Suppressor macrophage treated with lipopolysaccharide for 4 hours (primary cell): ENCODE data around the gene GRM8.
"Not testable (repeated sequence)": the region's sequence is repeated elsewhere in the genome, so short reads cannot be mapped to it uniquely, and the experiment has no call there.

Experiments
- DNase-seq: peaks from one replicate; pipeline ENCODE4 v3.0.0-alpha.2; 2020

GRM8 gene

GRCh38 chr7:126700807-126701604 is 551.7 kb downstream of the GRM8 start:
- peak; percentile 94 for DNase-seq

GRCh38 chr7:126699707-126700106 is 553.0 kb downstream of the GRM8 start:
- DNase-seq = no peak

- no peak for DNase-seq
Measured at GRCh38 chr7:126698909-126699308, 553.8 kb downstream of the GRM8 start.

- DNase-seq = no peak
Measured at GRCh38 chr7:126698446-126698845, 554.3 kb downstream of the GRM8 start.

GRCh38 chr7:126696256-126697038 is 556.3 kb downstream of the GRM8 start:
- DNase-seq = peak; percentile 59

GRCh38 chr7:126690848-126691751 is 561.6 kb downstream of the GRM8 start:
- no peak for DNase-seq

- DNase-seq = no peak
Measured at GRCh38 chr7:126690104-126690503, 562.6 kb downstream of the GRM8 start.

GRCh38 chr7:126689037-126689436 is 563.7 kb downstream of the GRM8 start:
- no peak for DNase-seq

- DNase-seq = no peak
Measured at GRCh38 chr7:126686474-126686873, 566.3 kb downstream of the GRM8 start.

- no peak for DNase-seq
Measured at GRCh38 chr7:126685596-126685995, 567.1 kb downstream of the GRM8 start.

- DNase-seq = no peak
Measured at GRCh38 chr7:126685018-126685573, 567.6 kb downstream of the GRM8 start.

GRCh38 chr7:126682176-126682575 is 570.6 kb downstream of the GRM8 start:
- no peak for DNase-seq

- DNase-seq = not testable (repeated sequence)
Measured at GRCh38 chr7:126668762-126669161, 584.0 kb downstream of the GRM8 start.

GRCh38 chr7:126668367-126668752 is 584.4 kb downstream of the GRM8 start:
- no peak for DNase-seq

GRCh38 chr7:126667742-126668366 is 584.9 kb downstream of the GRM8 start:
- no peak for DNase-seq

- DNase-seq = no peak
Measured at GRCh38 chr7:126662856-126663255, 589.9 kb downstream of the GRM8 start.

GRCh38 chr7:126659124-126659523 is 593.6 kb downstream of the GRM8 start:
- no peak for DNase-seq

- no peak for DNase-seq
Measured at GRCh38 chr7:126658684-126659083, 594.1 kb downstream of the GRM8 start.

GRCh38 chr7:126657599-126658358 is 595.0 kb downstream of the GRM8 start:
- DNase-seq = no peak

- no peak for DNase-seq
Measured at GRCh38 chr7:126657137-126657536, 595.6 kb downstream of the GRM8 start.

GRCh38 chr7:126656165-126656564 is 596.6 kb downstream of the GRM8 start:
- DNase-seq = no peak

- no peak for DNase-seq
Measured at GRCh38 chr7:126637538-126637937, 615.2 kb downstream of the GRM8 start.
